Activated CD4-positive, alpha-beta memory T cell treated with anti-CD3 and anti-CD28 coated beads for 36 hours (primary cell): ENCODE results near the gene FAM181B. TPM values are rescaled to one million over a fixed set of nuclear protein-coding genes. Genes with fewer than 3 reads are reported as not detected.

ENCODE experiments used
- CTCF ChIA-PET: fragments of 350-600 bp; sonication (Branson Sonifier 250); formaldehyde crosslinking; loops from one replicate; lab custom pipeline; 2021; ENCODE audit warnings: antibody characterized with exemption, inconsistent platforms; lab: Charles Lee
- POLR2A ChIA-PET: fragments of 350-600 bp; sonication (Branson Sonifier 250); formaldehyde crosslinking; loops from one replicate; lab custom pipeline; 2021; ENCODE audit warnings: antibody characterized with exemption; lab: Charles Lee
- DNase-seq: peaks from one replicate; pipeline ENCODE4 v3.0.0-alpha.2; 2020
- H3K27ac Mint-ChIP-seq: one replicate; pipeline ENCODE4 v1.8.0; 2021; ENCODE audit warnings: mixed read lengths
- H3K27me3 Mint-ChIP-seq: one replicate; pipeline ENCODE4 v1.8.0; 2021; ENCODE audit warnings: mixed read lengths
- H3K36me3 Mint-ChIP-seq: one replicate; pipeline ENCODE4 v1.8.0; 2021; ENCODE audit warnings: mixed read lengths
- H3K4me1 Mint-ChIP-seq: one replicate; pipeline ENCODE4 v1.8.0; 2021; ENCODE audit warnings: low read depth, mixed read lengths
- H3K4me3 Mint-ChIP-seq: one replicate; pipeline ENCODE4 v1.8.0; 2021; ENCODE audit warnings: mild to moderate bottlenecking, mixed read lengths
- H3K9me3 Mint-ChIP-seq: one replicate; pipeline ENCODE4 v1.8.0; 2021; ENCODE audit warnings: mixed read lengths
- intact Hi-C: fragments of 100-400 bp; cut with micrococcal nuclease; formaldehyde crosslinking; loops from one replicate; pipeline ENCODE4 v1.15.1; 2023
- total RNA-seq, 2 experiments: library from RNA; stranded (reverse); gene quantifications; one replicate each; pipeline ENCODE4 v1.2.3, GENCODE V29; 2021

FAM181B gene, protein sequence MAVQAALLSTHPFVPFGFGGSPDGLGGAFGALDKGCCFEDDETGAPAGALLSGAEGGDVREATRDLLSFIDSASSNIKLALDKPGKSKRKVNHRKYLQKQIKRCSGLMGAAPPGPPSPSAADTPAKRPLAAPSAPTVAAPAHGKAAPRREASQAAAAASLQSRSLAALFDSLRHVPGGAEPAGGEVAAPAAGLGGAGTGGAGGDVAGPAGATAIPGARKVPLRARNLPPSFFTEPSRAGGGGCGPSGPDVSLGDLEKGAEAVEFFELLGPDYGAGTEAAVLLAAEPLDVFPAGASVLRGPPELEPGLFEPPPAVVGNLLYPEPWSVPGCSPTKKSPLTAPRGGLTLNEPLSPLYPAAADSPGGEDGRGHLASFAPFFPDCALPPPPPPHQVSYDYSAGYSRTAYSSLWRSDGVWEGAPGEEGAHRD
- under 1 TPM in 1 of 2 experiments, not detected in 1; 0.05 TPM for total RNA-seq

DNA sequence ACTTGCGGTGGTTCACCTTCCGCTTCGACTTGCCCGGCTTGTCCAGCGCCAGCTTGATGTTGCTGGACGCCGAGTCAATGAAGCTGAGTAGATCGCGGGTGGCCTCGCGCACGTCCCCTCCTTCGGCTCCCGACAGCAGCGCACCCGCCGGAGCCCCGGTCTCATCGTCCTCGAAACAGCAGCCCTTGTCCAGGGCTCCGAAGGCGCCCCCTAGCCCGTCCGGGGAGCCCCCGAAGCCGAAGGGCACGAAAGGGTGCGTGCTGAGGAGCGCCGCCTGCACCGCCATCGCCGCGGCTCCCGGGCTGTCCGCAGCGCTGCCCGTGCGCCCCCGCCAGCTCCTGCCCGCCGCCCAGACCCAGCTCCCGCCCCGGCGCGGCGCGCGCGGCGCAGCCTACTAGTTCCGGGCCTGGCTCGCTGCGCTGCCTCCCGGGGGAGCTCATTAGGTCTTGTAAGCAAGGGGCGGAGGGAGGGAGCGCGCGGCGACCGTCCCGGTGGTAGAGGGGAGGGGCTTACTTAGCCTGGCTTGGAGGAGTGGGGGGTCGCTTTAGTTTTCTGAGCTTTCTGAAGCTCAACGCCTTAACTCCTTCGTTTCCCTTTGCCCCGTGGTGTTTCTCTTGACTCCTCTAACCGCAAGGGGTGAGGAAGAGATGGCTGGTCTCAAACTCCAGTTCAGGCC lies at the start of gene FAM181B:
Gene FAM181B, minus strand, starts transcription at position 421 of the 676 bp plus-strand sequence. Its CDS starts 135 bp downstream, at position 286.
- peak within 1 kb of the TSS; percentile 61 for H3K4me3 Mint-ChIP-seq
- CTCF ChIA-PET, result interaction anchor here (0.6 to 1.4 kb wide), 2 partner anchors 16 to 22 kb away, joined by 3 to 6 read pairs; no protein-coding TSS in a partner anchor
- H3K9me3 Mint-ChIP-seq, result no peaks in the 10 kb centered on the region
- H3K27me3 Mint-ChIP-seq, result peaks cover 39% of the 10 kb centered on the region
- peak; percentile 46 for DNase-seq
- peaks cover 2% of the 10 kb centered on the region for H3K4me1 Mint-ChIP-seq
- POLR2A ChIA-PET, result no interaction called here
- H3K36me3 Mint-ChIP-seq, result no peaks in the 10 kb centered on the region
- intact Hi-C loops, result no loop called here
- H3K27ac Mint-ChIP-seq, result no peak within 1 kb of the TSS

DNA sequence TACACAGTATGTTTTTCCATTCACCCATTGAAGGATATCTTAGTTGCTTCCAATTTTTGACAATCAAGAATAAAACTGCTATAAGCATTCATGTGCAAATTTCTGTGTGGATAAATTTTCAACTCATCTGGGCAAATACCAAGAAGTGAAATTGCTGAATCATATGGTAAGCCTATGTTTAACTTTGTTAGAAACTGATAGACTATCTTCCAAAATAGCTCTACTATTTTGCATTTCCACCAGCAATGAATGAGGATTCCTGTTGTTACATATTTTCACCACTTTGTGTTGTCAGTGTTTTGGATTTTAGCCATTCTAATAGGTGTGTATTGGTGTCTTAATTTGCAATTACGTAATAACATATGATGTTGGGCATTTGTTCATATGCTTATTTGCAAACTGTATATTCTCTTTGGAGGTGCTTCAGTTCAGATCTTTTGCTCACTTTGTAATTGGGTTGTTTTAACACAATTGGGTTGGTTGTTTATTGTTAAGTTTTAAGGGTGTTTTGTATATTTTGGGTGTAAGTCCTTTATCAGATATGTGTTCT lies 49.2 kb upstream of the FAM181B start:
- Mint-ChIP-seq H3K9me3 (peaks cover 9% of the 10 kb centered on the region), H3K27me3 (peaks cover 4% of the 10 kb centered on the region), H3K36me3 (no peaks in the 10 kb centered on the region), H3K27ac (no peak overlapping the region), H3K4me1 (no peaks in the 10 kb centered on the region), H3K4me3 (no peak overlapping the region)
- ChIA-PET POLR2A (no interaction called here), CTCF (no interaction called here)
- intact Hi-C loops, result no loop called here
- no peak for DNase-seq

DNA sequence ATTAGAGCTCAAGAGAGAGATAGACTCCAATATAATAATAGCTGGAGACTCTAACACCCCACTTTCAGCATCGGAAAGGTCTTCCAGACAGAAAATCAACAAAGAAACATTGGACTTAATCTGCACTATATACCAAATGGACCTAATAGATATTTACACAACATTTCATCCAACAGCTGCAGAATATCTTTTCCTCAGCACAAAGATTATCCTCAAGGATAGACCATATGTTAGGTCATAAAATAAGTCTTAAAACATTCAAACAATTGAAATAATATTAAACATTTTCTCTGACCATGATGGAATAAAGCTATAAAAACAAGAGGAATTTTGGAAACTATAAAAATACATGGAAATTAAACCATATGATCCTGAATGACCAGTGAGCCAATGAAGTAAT lies 45.1 kb upstream of the FAM181B start:
- Mint-ChIP-seq H3K4me1 (no peaks in the 10 kb centered on the region), H3K27me3 (peaks cover 2% of the 10 kb centered on the region), H3K9me3 (peaks cover 22% of the 10 kb centered on the region), H3K36me3 (peaks cover 9% of the 10 kb centered on the region), H3K27ac (no peak overlapping the region), H3K4me3 (no peak overlapping the region)
- ChIA-PET CTCF (no interaction called here), POLR2A (no interaction called here)
- intact Hi-C loops, result loop anchor here (10.0 kb wide), 1 partner anchor 64 kb away; no protein-coding TSS in a partner anchor
- no peak for DNase-seq

DNA sequence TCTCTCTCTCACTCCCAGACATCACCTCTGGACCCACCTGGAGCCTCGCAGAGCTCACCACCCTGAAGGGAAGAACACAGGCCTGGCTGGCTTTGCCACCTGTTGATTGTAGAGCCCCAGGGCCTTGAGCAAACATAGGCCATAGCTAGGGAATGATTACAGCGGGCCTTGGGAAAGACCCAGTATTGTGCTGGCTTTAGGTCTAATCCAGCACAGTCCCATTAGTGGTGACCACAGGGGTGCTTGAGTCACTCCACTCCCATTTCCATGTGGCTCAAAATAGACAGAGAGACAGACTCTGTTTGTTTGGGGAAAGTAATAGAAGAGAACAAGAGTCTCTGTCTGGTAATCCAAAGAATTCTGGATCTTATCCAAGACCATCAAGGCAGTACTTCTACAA lies 42.7 kb upstream of the FAM181B start:
- Mint-ChIP-seq H3K9me3 (peaks cover 17% of the 10 kb centered on the region), H3K27me3 (peaks cover 7% of the 10 kb centered on the region), H3K36me3 (peaks cover 9% of the 10 kb centered on the region), H3K27ac (no peak overlapping the region), H3K4me1 (no peaks in the 10 kb centered on the region), H3K4me3 (no peak overlapping the region)
- ChIA-PET CTCF (interaction anchor here (0.6 to 1.7 kb wide), 8 partner anchors 13 to 634 kb away, joined by 3 to 6 read pairs (median 4); no protein-coding TSS in a partner anchor), POLR2A (no interaction called here)
- intact Hi-C loops, result loop anchor here (10.0 kb wide), 1 partner anchor 62 kb away; no protein-coding TSS in a partner anchor
- no peak for DNase-seq

DNA sequence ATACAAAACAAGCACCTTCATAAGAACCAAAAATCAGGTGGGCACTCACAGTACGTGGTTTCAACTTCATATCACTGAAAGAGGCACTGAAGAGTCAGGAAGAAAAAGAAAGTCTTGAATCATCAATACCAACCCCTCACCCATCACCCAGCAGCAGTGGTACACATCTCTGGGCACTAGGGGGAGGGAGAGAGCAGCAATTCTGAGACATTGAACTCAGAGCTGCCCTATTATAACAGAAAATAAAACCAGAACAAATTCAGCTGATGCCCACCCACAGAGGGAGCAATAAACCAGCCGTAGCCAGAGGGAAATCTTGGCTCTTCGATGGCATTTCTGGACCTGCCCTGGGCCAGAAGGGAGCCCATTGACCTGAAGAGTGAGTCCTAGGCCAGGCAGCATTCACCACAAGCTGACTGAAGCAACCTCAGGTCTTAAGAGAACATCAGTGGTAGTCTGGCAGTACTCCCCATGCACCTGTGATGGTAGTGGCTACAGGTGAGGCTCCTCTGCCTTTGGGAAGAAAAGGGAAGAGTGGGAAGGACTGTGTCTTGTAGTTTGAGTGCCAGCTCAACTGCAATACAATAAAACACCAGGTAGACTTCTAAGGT lies 42.2 kb upstream of the FAM181B start:
- intact Hi-C loops, result loop anchor here (10.0 kb wide), 1 partner anchor 61 kb away; no protein-coding TSS in a partner anchor
- DNase-seq, result peak; percentile 57
- H3K27ac Mint-ChIP-seq, result no peak overlapping the region
- CTCF ChIA-PET, result interaction anchor here (0.6 to 1.7 kb wide), 11 partner anchors 10 to 634 kb away, joined by 3 to 7 read pairs (median 4); no protein-coding TSS in a partner anchor
- H3K27me3 Mint-ChIP-seq, result peaks cover 7% of the 10 kb centered on the region
- H3K4me1 Mint-ChIP-seq, result no peaks in the 10 kb centered on the region
- no peak overlapping the region for H3K4me3 Mint-ChIP-seq
- peaks cover 17% of the 10 kb centered on the region for H3K9me3 Mint-ChIP-seq
- H3K36me3 Mint-ChIP-seq, result peaks cover 9% of the 10 kb centered on the region
- POLR2A ChIA-PET, result no interaction called here

DNA sequence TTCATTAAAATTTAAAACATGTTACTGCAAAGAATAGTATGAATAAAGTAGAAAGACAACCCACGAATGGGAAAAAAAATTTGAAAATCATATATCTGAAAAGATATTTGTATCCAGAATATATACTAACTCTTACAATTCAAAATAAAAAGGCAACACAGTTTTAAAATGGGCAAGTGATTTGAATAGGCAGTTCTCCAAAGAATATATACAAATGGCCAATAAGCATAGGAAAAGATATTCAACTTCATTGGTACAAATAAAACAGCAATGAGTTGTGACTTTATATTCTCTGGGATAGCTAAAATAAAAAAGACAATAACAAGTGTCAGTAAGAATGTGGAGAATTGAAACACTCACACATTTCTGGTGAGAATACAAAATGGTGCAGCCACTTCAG lies 41.6 kb upstream of the FAM181B start:
- H3K27me3 Mint-ChIP-seq, result peaks cover 7% of the 10 kb centered on the region
- intact Hi-C loops, result loop anchor here (10.0 kb wide), 1 partner anchor 60 kb away; no protein-coding TSS in a partner anchor
- H3K27ac Mint-ChIP-seq, result no peak overlapping the region
- no peaks in the 10 kb centered on the region for H3K4me1 Mint-ChIP-seq
- POLR2A ChIA-PET, result no interaction called here
- CTCF ChIA-PET, result interaction anchor here (0.6 to 1.7 kb wide), 7 partner anchors 11 to 475 kb away, joined by 3 to 7 read pairs (median 4); no protein-coding TSS in a partner anchor
- H3K36me3 Mint-ChIP-seq, result peaks cover 9% of the 10 kb centered on the region
- DNase-seq, result no peak
- H3K4me3 Mint-ChIP-seq, result no peak overlapping the region
- H3K9me3 Mint-ChIP-seq, result peaks cover 17% of the 10 kb centered on the region

DNA sequence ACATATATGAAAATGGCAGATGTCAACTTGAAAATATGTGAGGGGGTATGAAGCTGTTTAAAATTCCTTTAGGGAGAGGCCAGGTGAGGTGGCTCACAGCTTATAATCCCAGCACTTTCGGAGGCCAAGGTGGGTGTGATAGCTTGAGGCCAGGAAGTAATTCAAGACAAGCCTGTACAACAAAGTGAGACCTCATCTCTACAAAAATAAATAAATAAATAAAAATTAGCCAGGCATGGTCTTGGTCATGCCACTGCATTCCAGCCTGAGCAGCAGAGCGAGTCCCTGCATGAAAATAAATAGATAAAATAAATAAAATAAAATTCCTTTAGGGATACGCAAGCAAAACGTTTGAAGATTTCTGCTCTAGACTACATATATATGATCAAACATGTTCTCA lies 38.1 kb upstream of the FAM181B start:
- Mint-ChIP-seq H3K4me3 (no peak overlapping the region), H3K4me1 (peaks cover 2% of the 10 kb centered on the region), H3K27me3 (peaks cover 5% of the 10 kb centered on the region), H3K27ac (no peak overlapping the region), H3K36me3 (peaks cover 2% of the 10 kb centered on the region), H3K9me3 (peaks cover 2% of the 10 kb centered on the region)
- DNase-seq, result no peak
- intact Hi-C loops, result loop anchor here (10.0 kb wide), 1 partner anchor 57 kb away; no protein-coding TSS in a partner anchor
- ChIA-PET POLR2A (no interaction called here), CTCF (interaction anchor here (1.1 kb wide), 1 partner anchor 21 kb away, joined by 3 read pairs; no protein-coding TSS in a partner anchor)

DNA sequence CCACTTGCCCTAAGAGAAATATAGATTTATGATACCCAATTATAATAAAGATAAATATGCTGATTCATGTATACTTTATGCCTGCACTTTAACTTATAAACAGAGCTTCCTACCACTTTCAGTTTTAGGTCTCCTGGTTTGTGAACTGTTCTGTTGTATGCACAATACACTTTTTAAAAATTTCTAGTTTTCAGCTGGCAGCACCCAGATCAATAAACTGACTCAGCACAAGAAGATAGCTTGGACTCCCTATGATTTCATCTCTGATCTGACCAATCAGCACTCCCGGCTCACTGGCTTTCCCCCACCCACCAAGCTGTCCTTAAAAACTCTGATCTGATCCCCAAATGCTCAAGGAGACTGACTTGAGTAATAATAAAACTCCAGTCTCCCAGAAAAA lies 33.5 kb upstream of the FAM181B start:
- ChIA-PET CTCF (no interaction called here), POLR2A (no interaction called here)
- intact Hi-C loops, result no loop called here
- DNase-seq, result no peak
- no peak overlapping the region for H3K4me3 Mint-ChIP-seq
- peaks cover 9% of the 10 kb centered on the region for H3K4me1 Mint-ChIP-seq
- no peaks in the 10 kb centered on the region for H3K27me3 Mint-ChIP-seq
- H3K9me3 Mint-ChIP-seq, result no peaks in the 10 kb centered on the region
- no peaks in the 10 kb centered on the region for H3K36me3 Mint-ChIP-seq
- no peak overlapping the region for H3K27ac Mint-ChIP-seq

DNA sequence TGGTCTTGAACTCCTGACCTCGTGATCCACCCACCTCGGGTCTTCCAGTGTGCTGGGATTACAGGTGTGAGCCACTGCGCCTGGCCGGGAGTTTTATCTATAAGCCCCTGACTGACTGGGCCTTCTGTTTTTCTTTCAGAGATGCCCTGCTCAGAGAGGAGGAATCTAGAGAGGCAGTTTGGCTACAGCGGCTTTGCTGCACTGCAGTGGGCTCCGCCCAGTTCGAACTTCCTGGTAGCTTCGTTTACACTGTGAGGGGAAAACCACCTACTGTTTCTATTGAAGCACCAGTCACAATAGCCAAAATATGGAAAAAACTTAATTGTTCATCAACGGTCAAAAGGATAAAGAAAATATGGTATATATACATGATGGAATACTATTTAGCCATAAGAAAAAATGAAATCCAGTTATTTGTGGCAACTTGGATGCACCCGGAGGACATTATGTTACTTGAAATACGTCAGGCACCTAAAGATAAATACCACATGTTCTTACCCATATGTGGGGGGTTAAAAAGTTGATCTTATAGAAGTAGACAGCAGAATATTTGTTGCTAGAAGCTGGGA lies 31.9 kb upstream of the FAM181B start:
- H3K9me3 Mint-ChIP-seq, result no peaks in the 10 kb centered on the region
- intact Hi-C loops, result no loop called here
- ChIA-PET POLR2A (no interaction called here), CTCF (interaction anchor here (0.6 kb wide), 1 partner anchor 102 kb away, joined by 3 read pairs; no protein-coding TSS in a partner anchor)
- H3K4me3 Mint-ChIP-seq, result no peak overlapping the region
- no peaks in the 10 kb centered on the region for H3K27me3 Mint-ChIP-seq
- no peak overlapping the region for H3K27ac Mint-ChIP-seq
- peak; percentile 19 for DNase-seq
- peaks cover 9% of the 10 kb centered on the region for H3K4me1 Mint-ChIP-seq
- no peaks in the 10 kb centered on the region for H3K36me3 Mint-ChIP-seq

DNA sequence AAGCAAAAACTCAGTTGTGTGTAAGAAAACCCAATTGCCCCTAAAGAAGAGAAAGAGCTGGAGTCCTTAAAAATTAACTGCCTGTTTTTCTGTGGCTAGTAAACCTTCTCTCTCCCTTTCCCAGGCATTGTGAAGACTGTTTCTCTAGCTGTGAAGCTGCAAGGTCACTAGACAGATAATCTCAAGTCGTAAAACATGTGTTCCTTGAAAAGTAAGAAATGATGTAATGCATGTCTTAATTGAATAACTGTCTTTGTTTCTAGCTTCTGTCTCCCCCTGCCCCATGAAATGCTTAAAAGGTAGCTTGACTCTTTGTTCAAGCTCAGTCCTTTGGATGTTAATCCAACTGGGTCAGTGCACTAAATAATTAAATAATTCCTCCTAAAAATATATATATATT lies 29.5 kb upstream of the FAM181B start:
- H3K9me3 Mint-ChIP-seq, result no peaks in the 10 kb centered on the region
- ChIA-PET CTCF (interaction anchor here (0.8 kb wide), 1 partner anchor 13 kb away, joined by 3 read pairs; no protein-coding TSS in a partner anchor), POLR2A (no interaction called here)
- peaks cover 10% of the 10 kb centered on the region for H3K4me1 Mint-ChIP-seq
- intact Hi-C loops, result no loop called here
- DNase-seq, result no peak
- H3K4me3 Mint-ChIP-seq, result no peak overlapping the region
- no peaks in the 10 kb centered on the region for H3K36me3 Mint-ChIP-seq
- no peak overlapping the region for H3K27ac Mint-ChIP-seq
- H3K27me3 Mint-ChIP-seq, result no peaks in the 10 kb centered on the region

DNA sequence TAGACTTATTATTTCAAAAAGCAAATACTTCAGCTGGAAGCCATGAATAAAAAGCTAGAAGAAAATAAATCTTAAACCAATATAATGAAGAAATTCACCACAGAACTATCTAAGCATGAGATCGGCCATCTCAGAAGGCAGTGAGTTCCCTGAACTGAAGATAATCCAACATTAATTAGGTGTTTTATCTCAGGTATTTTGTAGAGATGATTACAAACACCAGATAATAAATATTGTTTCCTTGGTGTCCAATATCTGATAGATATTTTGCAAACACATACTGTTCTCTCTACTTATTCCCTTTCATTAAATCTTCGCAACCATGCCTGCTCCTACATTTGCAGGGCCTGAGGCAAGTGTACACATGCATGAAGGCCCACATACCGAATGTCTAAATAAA lies 26.0 kb upstream of the FAM181B start:
- intact Hi-C loops, result no loop called here
- CTCF ChIA-PET, result no interaction called here
- no peaks in the 10 kb centered on the region for H3K36me3 Mint-ChIP-seq

More for the DNA sequence above, 26.0 kb upstream of the FAM181B start:
- Mint-ChIP-seq H3K27me3 (no peaks in the 10 kb centered on the region), H3K4me1 (peaks cover 21% of the 10 kb centered on the region), H3K4me3 (no peak overlapping the region), H3K27ac (no peak overlapping the region), H3K9me3 (no peaks in the 10 kb centered on the region)
- DNase-seq, result no peak
- POLR2A ChIA-PET, result no interaction called here
